ENCODE results near the gene ZNF627. TPM values are rescaled to one million over a fixed set of nuclear protein-coding genes. Genes with fewer than 3 reads are reported as not detected.

ZNF627 gene
- total and polyA plus RNA-seq, 2 of the 8 experiments (the other 6 are each of a cell fraction or from before 2014, with no cell fraction given): 7.2 to 13.7 TPM

DNA sequence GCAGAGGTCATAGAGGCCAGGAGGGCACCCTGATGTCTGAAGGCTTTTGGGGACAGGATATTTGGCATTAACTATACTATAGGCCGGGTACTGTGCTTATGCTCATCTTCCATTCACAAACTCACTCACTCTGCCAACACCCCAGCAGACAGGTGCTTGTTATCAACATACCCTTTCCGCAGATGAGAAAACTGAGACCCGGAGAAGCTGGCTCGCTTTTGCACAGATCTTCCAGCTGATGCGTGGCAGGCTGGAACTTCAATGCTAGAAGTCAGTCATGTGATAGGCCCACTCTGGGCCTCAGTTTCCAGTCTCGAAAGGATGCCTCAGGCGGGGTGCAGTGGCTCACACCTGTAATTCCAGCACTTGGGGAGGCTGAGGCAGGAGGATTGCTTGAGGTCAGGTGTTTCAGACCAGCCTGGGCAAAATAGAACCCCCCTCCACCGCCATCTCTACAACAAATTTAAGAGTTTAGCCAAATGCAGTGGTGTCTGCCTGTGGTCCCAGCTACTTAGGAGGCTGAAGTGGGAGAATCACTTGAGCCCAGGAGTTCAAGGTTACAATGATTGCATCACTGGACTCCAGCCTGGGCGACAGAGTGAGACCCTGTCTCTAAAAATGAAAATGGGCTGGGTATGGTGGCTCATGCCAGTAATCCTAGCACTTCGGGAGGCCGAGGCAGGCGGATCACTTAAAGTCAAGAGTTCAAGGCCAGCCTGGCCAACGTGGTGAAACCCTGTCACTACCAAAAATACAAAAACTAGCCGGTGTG, 49.2 kb upstream of the ZNF627 start:
- Histone ChIP-seq H3K27me3 (replicated peaks in 1 of 4; ENCODE audit: control insufficient read depth in 3 of 4, extremely low read depth in 1 of 4, insufficient read depth in 3 of 4, low read length in 3 of 4) (no peaks in the 10 kb centered on the region), H3K4me1 (replicated peaks in 1 of 4; ENCODE audit: control insufficient read depth in 3 of 4, insufficient read depth in 4 of 4, low read length in 3 of 4) (peaks cover 0 to 4% (median 0%) of the 10 kb centered on the region in 4 experiments; a peak in 1 of 7 replicates), H3K4me3 (ENCODE audit: extremely low read depth in 1 of 4, insufficient read depth in 2 of 4, low read depth in 3 of 4, low read length in 4 of 4) (no peak overlapping the region), H3K23ac (ENCODE audit: insufficient read length) (no peak overlapping the region), H3K79me1 (ENCODE audit: low read depth, low read length) (no peaks in the 10 kb centered on the region), H3K9me3 (ENCODE audit: insufficient read depth in 2 of 2, low read depth in 1 of 2, low read length in 1 of 2) (no peaks in the 10 kb centered on the region), H3K4me2 (ENCODE audit: insufficient read depth in 1 of 2, low read depth in 2 of 2, low read length in 2 of 2) (no peak overlapping the region), H2AK5ac (ENCODE audit: low read depth, low read length) (no peak overlapping the region), H4K20me1 (replicated peaks in 1 of 2; ENCODE audit: control insufficient read depth in 1 of 2, insufficient read depth in 2 of 2, low read length in 2 of 2) (peaks cover 2 to 8% of the 10 kb centered on the region in 2 experiments), H2BK120ac (replicated peaks; ENCODE audit: low read depth, low read length) (no peak overlapping the region), H2BK20ac (ENCODE audit: low read length) (no peak overlapping the region), H3K18ac (ENCODE audit: extremely low read depth, low read length) (no peak overlapping the region), H3K14ac (ENCODE audit: insufficient read length) (no peak overlapping the region), H3K23me2 (ENCODE audit: low read depth, low read length) (no peaks in the 10 kb centered on the region), H2BK15ac (ENCODE audit: low read length) (no peak overlapping the region), H2BK5ac (ENCODE audit: low read depth, low read length) (no peak overlapping the region), H4K8ac (ENCODE audit: extremely low read depth, insufficient read depth, low read length) (no peak overlapping the region), H3K27ac (ENCODE audit: low read depth, low read length) (no peak overlapping the region), H4K91ac (replicated peaks; ENCODE audit: insufficient read length, low read length) (no peak overlapping the region), H3K4ac (replicated peaks; ENCODE audit: insufficient read length, low read depth, low read length) (no peak overlapping the region), H2BK12ac (ENCODE audit: low read depth, low read length) (no peak overlapping the region), H3K36me3 (ENCODE audit: control insufficient read depth in 2 of 4, insufficient read depth in 4 of 4, low read length in 3 of 4) (peaks cover 0 to 10% (median 5%) of the 10 kb centered on the region in 4 experiments; a peak in 5 of 8 replicates), H4K5ac (ENCODE audit: insufficient read length, low read depth, low read length) (no peak overlapping the region), H3K79me2 (ENCODE audit: control insufficient read depth in 1 of 2, insufficient read depth in 2 of 2, low read length in 2 of 2) (no peaks in the 10 kb centered on the region), H3K56ac (replicated peaks; ENCODE audit: insufficient read length, low read depth, low read length) (no peak overlapping the region), H2AFZ (ENCODE audit: low read length) (no peak overlapping the region), H3K9ac (replicated peaks in 1 of 4; ENCODE audit: extremely low read depth in 1 of 4, low read depth in 3 of 4, low read length in 3 of 4) (no peak overlapping the region)
- DNase-seq (ENCODE audit: low read depth in 1 of 2, low spot score in 2 of 2) (no peak), FAIRE-seq (no peak)
- WGBS, 2 experiments (ENCODE audit: extremely low coverage in 1 of 2, insufficient coverage in 1 of 2, insufficient read length in 1 of 2, insufficient replicate concordance in 2 of 2, low coverage in 1 of 2, low lambda C conversion rate in 2 of 2, missing lambda C conversion rate in 1 of 2): 87% methylated on average over 13 of the region's 14 CpGs; no CpG with 5 or more reads in 1 of the 2 experiments
- ChIA-PET POLR2A (ENCODE audit: partially characterized antibody) (interaction anchor here (1.1 to 1.3 kb wide), 2 partner anchors 9 to 19 kb away, joined by 3 read pairs; partner anchors contain the start of gene ECSIT), CTCF (ENCODE audit: partially characterized antibody) (interaction anchor here (1.4 to 4.3 kb wide), 3 partner anchors 10 to 15 kb away, joined by 3 to 19 read pairs (median 4); partner anchors contain the start of gene CNN1)
- TF ChIP-seq RFX5 (IDR thresholded peaks at IDR 0.05; ENCODE audit: borderline replicate concordance, low read depth, low read length): no peak
- no peak for TF ChIP-seq TAF7 (optimal IDR thresholded peaks at IDR 0.05; ENCODE audit: borderline replicate concordance, low read depth, low read length)
- no peak for TF ChIP-seq EGR1 (IDR thresholded peaks at IDR 0.05; ENCODE audit: borderline replicate concordance, low read depth, low read length)
- TF ChIP-seq SIX5 (IDR thresholded peaks at IDR 0.05; ENCODE audit: low read depth, low read length): no peak
- TF ChIP-seq SP4 (IDR thresholded peaks at IDR 0.05; ENCODE audit: low read length): no peak
- TF ChIP-seq ZNF274 (IDR thresholded peaks at IDR 0.05; ENCODE audit: borderline replicate concordance, extremely low read depth, low read length): no peak
- TF ChIP-seq POLR2AphosphoS5 (IDR thresholded peaks at IDR 0.05; ENCODE audit: low read depth, low read length): no peak
